MCF 10A (cell line): ENCODE results near the gene BMP2. TPM values are rescaled to one million over a fixed set of nuclear protein-coding genes. Genes with fewer than 3 reads are reported as not detected.

ENCODE experiments used
- BruUV-seq: library from RNA; stranded (reverse); fragments of 400-500 nt; replicated peaks from 2 replicates; lab custom pipeline; 2021; lab: Mats Ljungman, UMichigan
- CTCF ChIA-PET: fragments of 300-600 bp; sonication (Branson Sonifier 250); formaldehyde crosslinking; extraction: SDS; loops from one replicate; lab custom pipeline; 2021; ENCODE audit warnings: antibody characterized with exemption, inconsistent platforms; lab: Yijun Ruan, JAX
- POLR2A ChIA-PET: fragments of 300-600, 350-650 bp; sonication (Branson Sonifier 250); formaldehyde crosslinking; extraction: SDS; loops from one replicate; lab custom pipeline; 2020; ENCODE audit warnings: antibody characterized with exemption, inconsistent platforms; lab: Yijun Ruan, JAX
- DNase-seq: peaks from one replicate; pipeline ENCODE4 v3.0.0-alpha.2; 2018; ENCODE audit not compliant: unreplicated experiment
- H3K27ac Mint-ChIP-seq: one replicate; pipeline ENCODE4 v1.8.0; 2022; ENCODE audit warnings: mild to moderate bottlenecking, low read depth, mixed read lengths; ENCODE audit not compliant: unreplicated experiment
- H3K27me3 Mint-ChIP-seq: one replicate; pipeline ENCODE4 v1.8.0; 2022; ENCODE audit warnings: mixed read lengths; ENCODE audit not compliant: insufficient read depth, unreplicated experiment
- H3K36me3 Mint-ChIP-seq: one replicate; pipeline ENCODE4 v1.8.0; 2022; ENCODE audit warnings: mild to moderate bottlenecking, moderate library complexity, mixed read lengths; ENCODE audit not compliant: insufficient read depth, unreplicated experiment
- H3K4me1 Mint-ChIP-seq: one replicate; pipeline ENCODE4 v1.8.0; 2022; ENCODE audit warnings: mixed read lengths; ENCODE audit not compliant: insufficient read depth, unreplicated experiment
- H3K4me3 Mint-ChIP-seq: one replicate; pipeline ENCODE4 v1.8.0; 2022; ENCODE audit warnings: mild to moderate bottlenecking, moderate library complexity, mixed read lengths; ENCODE audit not compliant: unreplicated experiment
- H3K9me3 Mint-ChIP-seq: one replicate; pipeline ENCODE4 v1.8.0; 2022; ENCODE audit warnings: mixed read lengths; ENCODE audit not compliant: unreplicated experiment
- intact Hi-C: fragments of 100-400 bp; cut with micrococcal nuclease; formaldehyde crosslinking; loops from 2 replicates; pipeline ENCODE4 v1.14.1; 2022
- total RNA-seq: library from RNA; stranded (reverse); gene quantifications from 2 replicates; pipeline ENCODE4 v1.2.3, GENCODE V29; 2022
- TF ChIP-seq, protein P1 (sequence below): fragments of 200-600 bp; IDR thresholded peaks from one replicate; pipeline ENCODE4 v1.8.0; 2022; ENCODE audit warnings: antibody characterized with exemption, mild to moderate bottlenecking; ENCODE audit not compliant: unreplicated experiment

The BMP2 gene
- total RNA-seq, 1 experiment from 2014 or later, result 6.7 TPM

DNA sequence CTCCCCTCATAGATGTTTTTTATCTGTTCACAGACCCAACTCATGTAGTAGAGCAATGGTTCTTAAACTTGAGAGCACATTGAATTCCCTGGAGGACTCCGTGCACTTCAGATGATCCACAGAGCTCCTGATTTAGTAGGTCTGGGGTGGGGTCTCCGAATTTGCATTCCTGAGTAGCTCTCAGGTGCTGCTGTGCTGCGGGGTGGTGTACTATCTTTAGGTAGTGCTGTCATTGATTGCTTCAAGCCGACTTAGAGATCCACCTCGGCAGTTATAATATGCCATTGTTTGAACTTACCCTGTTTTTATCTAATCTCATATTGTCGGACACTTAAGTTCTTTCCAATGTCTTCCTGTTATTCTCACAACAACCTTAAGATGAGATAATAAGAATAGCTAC, 45.0 kb downstream of the BMP2 start:
- ChIA-PET POLR2A (no interaction called here), CTCF (interaction anchor here (0.6 to 2.3 kb wide), 6 partner anchors 9 to 605 kb away, joined by 3 to 6 read pairs (median 4); no protein-coding TSS in a partner anchor)
- BruUV-seq, result no TSS peak
- Mint-ChIP-seq H3K27me3 (no peaks in the 10 kb centered on the region), H3K36me3 (peaks cover 5% of the 10 kb centered on the region), H3K9me3 (no peaks in the 10 kb centered on the region), H3K4me1 (no peaks in the 10 kb centered on the region), H3K27ac (no peak overlapping the region), H3K4me3 (no peak overlapping the region)
- intact Hi-C loops, result no loop called here
- TF ChIP-seq, protein P1, sequence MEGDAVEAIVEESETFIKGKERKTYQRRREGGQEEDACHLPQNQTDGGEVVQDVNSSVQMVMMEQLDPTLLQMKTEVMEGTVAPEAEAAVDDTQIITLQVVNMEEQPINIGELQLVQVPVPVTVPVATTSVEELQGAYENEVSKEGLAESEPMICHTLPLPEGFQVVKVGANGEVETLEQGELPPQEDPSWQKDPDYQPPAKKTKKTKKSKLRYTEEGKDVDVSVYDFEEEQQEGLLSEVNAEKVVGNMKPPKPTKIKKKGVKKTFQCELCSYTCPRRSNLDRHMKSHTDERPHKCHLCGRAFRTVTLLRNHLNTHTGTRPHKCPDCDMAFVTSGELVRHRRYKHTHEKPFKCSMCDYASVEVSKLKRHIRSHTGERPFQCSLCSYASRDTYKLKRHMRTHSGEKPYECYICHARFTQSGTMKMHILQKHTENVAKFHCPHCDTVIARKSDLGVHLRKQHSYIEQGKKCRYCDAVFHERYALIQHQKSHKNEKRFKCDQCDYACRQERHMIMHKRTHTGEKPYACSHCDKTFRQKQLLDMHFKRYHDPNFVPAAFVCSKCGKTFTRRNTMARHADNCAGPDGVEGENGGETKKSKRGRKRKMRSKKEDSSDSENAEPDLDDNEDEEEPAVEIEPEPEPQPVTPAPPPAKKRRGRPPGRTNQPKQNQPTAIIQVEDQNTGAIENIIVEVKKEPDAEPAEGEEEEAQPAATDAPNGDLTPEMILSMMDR, result no peak
- DNase-seq, result no peak

DNA sequence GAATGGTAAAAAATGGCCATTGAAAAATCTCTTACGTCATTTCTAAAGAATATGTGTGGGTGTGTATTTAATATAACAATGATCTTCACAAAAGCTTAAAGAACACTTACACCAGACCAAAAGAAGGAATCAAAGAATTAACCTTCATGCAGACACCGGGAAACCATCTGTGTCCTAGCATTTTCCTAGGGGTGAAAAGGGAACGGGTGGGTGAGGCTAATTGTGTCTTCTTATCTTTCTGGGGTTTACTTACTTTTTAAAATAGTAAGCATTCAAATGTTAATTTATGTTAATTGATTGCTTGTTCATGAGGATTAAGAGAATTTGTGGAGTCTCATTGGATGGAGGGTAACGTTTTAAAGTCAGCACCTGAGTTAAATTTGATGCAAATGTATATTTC, 47.5 kb downstream of the BMP2 start:
- no peak for DNase-seq
- Mint-ChIP-seq H3K27me3 (no peaks in the 10 kb centered on the region), H3K4me3 (no peak overlapping the region), H3K36me3 (peaks cover 5% of the 10 kb centered on the region), H3K27ac (no peak overlapping the region), H3K4me1 (peaks cover 4% of the 10 kb centered on the region), H3K9me3 (no peaks in the 10 kb centered on the region)
- intact Hi-C loops, result no loop called here
- BruUV-seq, result no TSS peak
- CTCF ChIA-PET, result interaction anchor here (0.6 to 1.2 kb wide), 2 partner anchors 16 to 180 kb away, joined by 3 to 4 read pairs; no protein-coding TSS in a partner anchor
- TF ChIP-seq, protein P1, result no peak
- POLR2A ChIA-PET, result no interaction called here

DNA sequence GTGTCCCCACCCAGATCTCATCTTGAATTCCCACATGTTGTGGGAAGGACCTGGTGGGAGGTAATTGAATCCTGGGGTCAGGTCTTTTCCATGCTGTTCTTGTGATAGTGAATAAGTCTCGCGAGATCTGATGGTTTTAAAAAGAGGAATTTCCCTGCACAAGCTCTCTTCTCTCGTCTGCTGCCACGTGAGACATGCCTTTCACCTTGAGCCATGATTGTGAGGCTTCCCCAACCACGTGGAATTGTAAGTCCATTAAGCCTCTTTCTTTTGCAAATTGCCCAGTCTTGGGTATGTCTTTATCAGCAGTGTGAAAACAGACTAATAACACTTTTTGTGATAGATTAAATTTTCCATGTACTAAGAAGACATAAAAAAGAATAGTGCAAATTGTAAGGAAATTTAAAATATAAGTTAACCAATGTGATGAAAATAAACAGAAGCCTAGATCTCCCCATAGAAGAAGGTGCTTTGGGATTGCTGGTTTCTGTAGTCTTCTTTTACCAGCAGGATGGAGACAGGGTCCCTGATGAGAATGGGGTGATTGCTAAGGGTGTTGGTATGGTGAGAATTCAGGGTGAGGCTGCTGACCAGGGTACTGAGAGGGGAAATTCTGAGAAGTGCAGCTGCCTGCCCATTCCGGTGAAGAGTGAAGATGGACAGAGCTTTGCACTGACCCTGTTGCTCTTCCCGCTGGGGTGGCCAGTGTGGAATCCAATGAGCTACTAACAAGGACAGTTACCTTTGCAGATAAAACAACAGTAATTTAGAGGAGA, 50.7 kb downstream of the BMP2 start:
- H3K4me3 Mint-ChIP-seq, result no peak overlapping the region
- TF ChIP-seq, protein P1, result no peak

DNA sequence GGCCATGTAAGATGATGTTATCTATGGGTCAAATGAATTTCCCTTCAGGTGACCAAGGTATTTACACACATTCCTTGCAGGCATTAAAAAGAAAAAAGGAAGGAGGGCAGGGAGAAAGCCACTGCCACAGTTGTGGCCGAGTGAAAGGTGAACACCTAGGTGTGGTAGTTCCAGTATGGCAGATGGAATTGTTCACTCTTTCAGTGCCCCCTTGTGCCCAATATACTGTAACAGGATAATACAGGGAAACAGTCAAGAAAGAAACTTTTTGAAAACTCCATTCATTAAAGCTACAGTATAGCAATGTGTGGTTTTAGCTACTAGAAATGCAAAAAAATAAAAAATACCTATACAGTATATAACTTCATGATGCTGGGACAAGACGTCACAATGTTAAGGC, 52.1 kb downstream of the BMP2 start:
- CTCF ChIA-PET, result interaction anchor here (0.6 to 3.2 kb wide), 37 partner anchors 9 to 694 kb away, joined by 3 to 29 read pairs (median 5); no protein-coding TSS in a partner anchor
- DNase-seq, result peak; percentile 42
- BruUV-seq, result no TSS peak
- TF ChIP-seq, protein P1, result peak; percentile 34
- Mint-ChIP-seq H3K27ac (no peak overlapping the region), H3K27me3 (no peaks in the 10 kb centered on the region), H3K9me3 (no peaks in the 10 kb centered on the region), H3K4me3 (no peak overlapping the region), H3K36me3 (peaks cover 5% of the 10 kb centered on the region), H3K4me1 (peaks cover 4% of the 10 kb centered on the region)
- POLR2A ChIA-PET, result interaction anchor here (0.6 kb wide), 2 partner anchors 9 to 678 kb away, joined by 3 to 4 read pairs; no protein-coding TSS in a partner anchor
- intact Hi-C loops, result loop anchor here (1.0 kb wide), 4 partner anchors 183 to 641 kb away; no protein-coding TSS in a partner anchor

More for the DNA sequence above, 50.7 kb downstream of the BMP2 start:
- BruUV-seq, result no TSS peak
- ChIA-PET POLR2A (no interaction called here), CTCF (interaction anchor here (0.6 to 1.7 kb wide), 18 partner anchors 10 to 593 kb away, joined by 3 to 17 read pairs (median 3); no protein-coding TSS in a partner anchor)
- intact Hi-C loops, result no loop called here
- no peaks in the 10 kb centered on the region for H3K27me3 Mint-ChIP-seq
- peaks cover 5% of the 10 kb centered on the region for H3K36me3 Mint-ChIP-seq
- no peaks in the 10 kb centered on the region for H3K9me3 Mint-ChIP-seq
- peaks cover 4% of the 10 kb centered on the region for H3K4me1 Mint-ChIP-seq
- DNase-seq, result no peak
- no peak overlapping the region for H3K27ac Mint-ChIP-seq
